ENCODE results near the gene SEMA4D.

DNA sequence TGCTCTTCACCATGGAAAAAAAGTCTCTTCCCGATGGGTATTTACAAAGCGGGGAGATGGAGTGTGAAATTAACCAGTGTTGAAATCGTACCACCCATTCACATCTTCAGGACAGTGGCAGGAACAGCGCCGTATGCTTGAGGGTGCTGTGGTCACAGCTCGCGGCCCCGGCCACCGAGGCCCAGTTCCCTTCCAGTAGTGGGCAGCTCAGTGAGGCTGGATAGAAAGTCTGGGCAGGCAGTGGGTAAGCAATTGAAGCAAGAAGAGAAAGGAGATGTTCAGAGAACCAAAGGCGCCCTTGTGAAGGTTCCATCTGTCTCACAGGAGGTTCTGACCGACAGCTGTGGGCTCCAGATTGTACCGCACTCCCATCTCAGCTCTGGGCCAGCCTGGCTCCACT is 120.5 kb downstream of the SEMA4D start:
- TF ChIP-seq, protein P1, sequence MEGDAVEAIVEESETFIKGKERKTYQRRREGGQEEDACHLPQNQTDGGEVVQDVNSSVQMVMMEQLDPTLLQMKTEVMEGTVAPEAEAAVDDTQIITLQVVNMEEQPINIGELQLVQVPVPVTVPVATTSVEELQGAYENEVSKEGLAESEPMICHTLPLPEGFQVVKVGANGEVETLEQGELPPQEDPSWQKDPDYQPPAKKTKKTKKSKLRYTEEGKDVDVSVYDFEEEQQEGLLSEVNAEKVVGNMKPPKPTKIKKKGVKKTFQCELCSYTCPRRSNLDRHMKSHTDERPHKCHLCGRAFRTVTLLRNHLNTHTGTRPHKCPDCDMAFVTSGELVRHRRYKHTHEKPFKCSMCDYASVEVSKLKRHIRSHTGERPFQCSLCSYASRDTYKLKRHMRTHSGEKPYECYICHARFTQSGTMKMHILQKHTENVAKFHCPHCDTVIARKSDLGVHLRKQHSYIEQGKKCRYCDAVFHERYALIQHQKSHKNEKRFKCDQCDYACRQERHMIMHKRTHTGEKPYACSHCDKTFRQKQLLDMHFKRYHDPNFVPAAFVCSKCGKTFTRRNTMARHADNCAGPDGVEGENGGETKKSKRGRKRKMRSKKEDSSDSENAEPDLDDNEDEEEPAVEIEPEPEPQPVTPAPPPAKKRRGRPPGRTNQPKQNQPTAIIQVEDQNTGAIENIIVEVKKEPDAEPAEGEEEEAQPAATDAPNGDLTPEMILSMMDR (IDR thresholded peaks at IDR 0.05) = no peak
- TF ChIP-seq ZFX (IDR thresholded peaks at IDR 0.05; ENCODE audit: borderline replicate concordance) = no peak
